ENCODE results near the gene SRRM2.
A peak's percentile ranks its signal among the peaks of the same experiment; 100 is the strongest.

The SRRM2 gene

DNA sequence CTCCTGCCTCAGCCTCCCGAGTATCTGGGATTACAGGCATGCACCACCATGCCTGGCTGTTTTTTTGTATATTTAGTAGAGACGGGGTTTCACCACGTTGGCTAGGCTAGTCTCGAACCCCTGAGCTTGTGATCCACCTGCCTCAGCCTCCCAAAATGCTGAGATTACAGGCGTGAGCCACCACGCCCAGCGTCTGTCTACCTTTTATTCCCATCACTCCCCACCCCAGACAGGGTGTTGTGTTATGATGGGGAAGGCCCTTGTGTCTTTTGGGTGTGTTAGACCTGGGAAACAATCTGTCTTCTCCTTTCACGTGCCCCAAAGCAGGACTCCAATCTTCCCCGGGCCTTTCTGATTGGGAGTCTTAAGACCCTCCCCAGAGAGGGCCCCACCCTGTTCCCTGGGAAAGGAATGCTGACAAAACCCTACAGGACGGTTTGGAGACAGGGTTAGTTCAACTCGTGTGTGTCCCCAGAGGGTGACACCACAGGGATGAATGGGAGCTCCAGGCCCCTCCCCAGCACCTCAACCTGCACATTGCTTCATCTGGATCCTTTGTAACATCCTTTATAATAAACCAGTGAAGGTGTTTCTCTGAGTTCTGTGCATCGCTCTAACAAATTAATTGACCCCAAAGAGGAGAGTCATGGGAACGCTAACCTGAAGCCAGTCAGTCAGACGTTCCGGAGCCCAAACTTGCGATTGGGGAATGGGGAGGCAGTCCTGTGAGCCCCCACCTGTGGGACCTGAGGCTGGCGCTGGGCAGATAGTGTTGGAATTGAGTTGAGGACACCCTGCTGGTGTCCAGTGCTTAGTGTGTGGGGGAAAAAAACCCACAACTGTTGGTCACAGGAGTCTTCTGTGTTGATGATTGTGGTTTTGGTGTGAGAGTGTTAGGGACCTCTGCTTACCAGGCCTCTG is 27.8 kb downstream of the SRRM2 start:
- TF ChIP-seq, protein P1, sequence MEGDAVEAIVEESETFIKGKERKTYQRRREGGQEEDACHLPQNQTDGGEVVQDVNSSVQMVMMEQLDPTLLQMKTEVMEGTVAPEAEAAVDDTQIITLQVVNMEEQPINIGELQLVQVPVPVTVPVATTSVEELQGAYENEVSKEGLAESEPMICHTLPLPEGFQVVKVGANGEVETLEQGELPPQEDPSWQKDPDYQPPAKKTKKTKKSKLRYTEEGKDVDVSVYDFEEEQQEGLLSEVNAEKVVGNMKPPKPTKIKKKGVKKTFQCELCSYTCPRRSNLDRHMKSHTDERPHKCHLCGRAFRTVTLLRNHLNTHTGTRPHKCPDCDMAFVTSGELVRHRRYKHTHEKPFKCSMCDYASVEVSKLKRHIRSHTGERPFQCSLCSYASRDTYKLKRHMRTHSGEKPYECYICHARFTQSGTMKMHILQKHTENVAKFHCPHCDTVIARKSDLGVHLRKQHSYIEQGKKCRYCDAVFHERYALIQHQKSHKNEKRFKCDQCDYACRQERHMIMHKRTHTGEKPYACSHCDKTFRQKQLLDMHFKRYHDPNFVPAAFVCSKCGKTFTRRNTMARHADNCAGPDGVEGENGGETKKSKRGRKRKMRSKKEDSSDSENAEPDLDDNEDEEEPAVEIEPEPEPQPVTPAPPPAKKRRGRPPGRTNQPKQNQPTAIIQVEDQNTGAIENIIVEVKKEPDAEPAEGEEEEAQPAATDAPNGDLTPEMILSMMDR (IDR thresholded peaks at IDR 0.05; ENCODE audit: low read depth, low read length, missing control alignments): no peak
- H3K4me3 ChIP-seq (replicated peaks; ENCODE audit: low read depth, low read length): no peak overlapping the region
- DNase-seq (ENCODE audit: extremely low read depth, low read depth): no peak

DNA sequence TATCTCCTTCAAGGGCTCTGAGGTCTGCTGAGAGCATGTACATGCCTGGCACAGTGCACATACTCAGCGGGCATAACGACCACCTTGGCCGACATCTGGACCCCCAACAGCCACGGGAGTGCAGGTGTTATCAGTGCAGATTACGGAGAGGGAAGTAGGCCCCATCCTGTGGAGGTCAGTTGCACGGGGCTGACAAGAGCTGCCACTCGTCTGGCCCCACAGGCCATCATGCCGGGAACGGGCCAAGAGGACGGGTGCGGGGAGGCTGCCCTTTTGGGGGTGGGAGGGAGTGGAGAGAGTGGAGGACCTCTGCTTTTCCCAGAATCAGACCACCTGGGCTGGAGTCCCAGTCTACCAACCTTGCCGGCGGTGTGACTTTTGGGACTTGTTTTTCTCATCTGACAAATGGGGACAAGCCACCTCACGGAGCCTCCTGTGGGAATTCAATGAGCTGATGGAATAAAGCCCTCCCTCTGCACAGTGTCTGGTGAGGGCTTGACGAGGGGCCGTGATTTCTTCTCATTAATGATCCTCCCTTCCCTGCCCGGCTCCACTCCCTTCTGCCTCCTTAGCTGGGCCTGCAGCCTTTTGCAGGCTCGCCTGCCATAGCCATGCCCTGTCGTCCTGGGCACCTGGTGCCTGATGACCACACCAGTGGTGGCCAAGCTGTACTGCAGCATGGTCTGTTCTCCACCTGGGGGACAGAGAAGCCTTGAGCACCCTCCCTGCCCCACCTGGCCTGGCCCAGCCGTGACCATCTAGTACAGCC is 30.3 kb downstream of the SRRM2 start:
- DNase-seq (ENCODE audit: extremely low read depth, low read depth): no peak
- no peak overlapping the region for H3K4me3 ChIP-seq (replicated peaks; ENCODE audit: low read depth, low read length)
- TF ChIP-seq, protein P1 (IDR thresholded peaks at IDR 0.05; ENCODE audit: low read depth, low read length, missing control alignments): no peak

DNA sequence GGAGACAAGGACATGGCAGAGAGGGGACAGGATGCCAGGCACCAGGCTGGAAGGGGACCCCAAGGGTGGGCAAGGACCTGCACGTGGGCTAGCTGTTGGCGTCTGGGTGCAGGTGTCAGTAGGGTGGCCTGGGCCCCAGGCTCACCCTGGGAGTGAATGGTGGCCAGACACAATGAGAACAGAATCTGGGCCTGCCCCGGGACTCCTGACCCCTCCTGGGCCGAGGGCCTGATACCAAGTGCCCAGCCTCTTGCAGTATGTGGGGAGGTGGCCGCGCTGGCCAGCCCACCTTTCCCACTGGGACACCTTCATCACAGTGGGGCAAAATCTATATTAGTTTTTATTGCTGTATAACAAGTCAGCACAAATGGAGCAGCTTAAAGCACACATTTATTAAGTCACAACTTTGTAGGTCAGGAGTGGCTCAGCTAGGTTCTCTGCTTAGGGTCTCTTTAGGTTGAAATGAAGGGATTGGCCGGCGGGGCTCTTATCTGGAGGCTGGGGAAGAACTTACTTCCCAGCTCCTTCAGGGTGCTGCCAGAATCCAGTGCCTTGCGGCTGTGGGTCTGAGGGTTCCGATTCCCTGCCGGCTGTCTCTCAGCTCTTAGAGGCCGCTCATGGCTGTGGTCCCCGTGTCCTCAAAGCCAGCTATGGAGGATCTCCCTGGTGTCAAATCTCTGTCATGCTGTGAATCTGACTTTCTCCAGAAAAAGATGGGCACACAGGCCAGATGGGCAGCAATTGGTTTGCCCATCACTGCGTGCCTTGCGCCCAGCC is 31.3 kb downstream of the SRRM2 start:
- DNase-seq (ENCODE audit: extremely low read depth, low read depth): no peak
- TF ChIP-seq, protein P1 (IDR thresholded peaks at IDR 0.05; ENCODE audit: low read depth, low read length, missing control alignments): no peak
- no peak overlapping the region for H3K4me3 ChIP-seq (replicated peaks; ENCODE audit: low read depth, low read length)

DNA sequence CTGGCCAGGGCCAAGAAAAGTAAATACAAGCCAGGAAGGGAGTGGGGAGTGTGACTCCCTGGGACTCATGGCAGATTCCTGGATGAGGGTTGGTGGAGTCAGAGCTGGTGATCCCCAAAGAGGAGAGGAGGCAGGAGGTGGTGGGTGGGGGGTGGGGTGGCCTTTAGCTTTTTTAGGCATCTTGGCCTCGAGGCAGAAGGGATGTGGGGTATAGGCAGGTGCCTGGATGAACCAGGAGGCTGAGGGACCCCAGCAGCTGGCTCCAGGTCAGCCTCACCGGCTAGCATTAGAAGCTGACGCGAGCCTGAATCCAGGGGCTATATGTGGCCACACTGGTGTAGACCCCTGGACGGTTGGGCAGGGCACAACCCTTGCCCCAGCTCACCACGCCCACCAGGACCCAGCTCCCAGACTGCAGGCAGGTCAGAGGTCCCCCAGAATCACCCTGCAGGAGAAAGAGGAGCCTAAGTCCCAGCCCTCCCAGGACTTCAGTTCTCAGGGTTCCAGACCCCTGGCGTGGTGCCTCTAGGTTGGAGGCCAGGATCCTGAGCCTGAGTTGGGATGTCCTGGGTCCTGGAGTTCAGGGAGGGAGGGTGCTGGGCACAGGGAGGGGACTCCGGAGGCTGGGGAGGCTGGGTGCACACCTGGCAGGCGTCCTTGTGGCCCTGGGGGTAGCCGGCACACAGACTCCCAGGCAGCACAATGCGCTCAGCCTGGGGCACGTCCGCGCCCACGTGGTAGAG is 32.1 kb downstream of the SRRM2 start:
- TF ChIP-seq, protein P1 (IDR thresholded peaks at IDR 0.05; ENCODE audit: low read depth, low read length, missing control alignments): no peak
- H3K4me3 ChIP-seq (replicated peaks; ENCODE audit: low read depth, low read length): no peak overlapping the region
- DNase-seq (ENCODE audit: extremely low read depth, low read depth): no peak

GRCh38 chr16:2785101-2785991 is 32.9 kb downstream of the SRRM2 start:
- no peak overlapping the region for H3K4me3 ChIP-seq (replicated peaks; ENCODE audit: low read depth, low read length)
- no peak for DNase-seq (ENCODE audit: extremely low read depth, low read depth)
- TF ChIP-seq, protein P1 (IDR thresholded peaks at IDR 0.05; ENCODE audit: low read depth, low read length, missing control alignments): peak; percentile 4

Data from HFF-Myc (cell line).